ENCODE data around the gene PCNP. TPM values are rescaled to one million over a fixed set of nuclear protein-coding genes. Genes with fewer than 3 reads are reported as not detected.
A peak's percentile ranks its signal among the peaks of the same experiment; 100 is the strongest.

Gene PCNP
- total and polyA plus RNA-seq, 9 of the 15 experiments (the other 6 are each of a cell fraction or from before 2014, with no cell fraction given): 54.3 to 170 (median 150) TPM

DNA sequence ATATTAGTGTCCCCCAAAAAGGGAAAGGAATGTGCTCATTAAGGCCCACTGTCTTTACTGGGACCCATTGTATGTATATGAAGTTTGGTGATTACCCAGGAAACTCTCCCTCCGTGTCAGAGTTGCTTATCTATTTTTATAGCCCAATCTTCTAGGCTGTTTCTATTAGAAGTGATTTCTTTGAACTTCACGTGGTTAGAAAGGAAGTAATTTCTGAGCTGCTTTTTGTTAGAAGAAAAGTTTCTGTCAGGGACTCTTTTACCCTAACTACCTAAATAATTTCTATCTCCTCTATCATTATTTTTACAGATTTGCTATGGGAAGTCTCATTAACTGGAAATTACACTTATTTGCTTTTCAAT, 43.3 kb upstream of the PCNP start (continued):
- TF ChIP-seq, protein P1, sequence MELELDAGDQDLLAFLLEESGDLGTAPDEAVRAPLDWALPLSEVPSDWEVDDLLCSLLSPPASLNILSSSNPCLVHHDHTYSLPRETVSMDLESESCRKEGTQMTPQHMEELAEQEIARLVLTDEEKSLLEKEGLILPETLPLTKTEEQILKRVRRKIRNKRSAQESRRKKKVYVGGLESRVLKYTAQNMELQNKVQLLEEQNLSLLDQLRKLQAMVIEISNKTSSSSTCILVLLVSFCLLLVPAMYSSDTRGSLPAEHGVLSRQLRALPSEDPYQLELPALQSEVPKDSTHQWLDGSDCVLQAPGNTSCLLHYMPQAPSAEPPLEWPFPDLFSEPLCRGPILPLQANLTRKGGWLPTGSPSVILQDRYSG (tag; conservative IDR thresholded peaks at IDR 0.05; ENCODE audit: low read depth): no peak
- no peak for TF ChIP-seq SMARCB1 (IDR thresholded peaks at IDR 0.05; ENCODE audit: insufficient read length, low read depth)
- no peak for TF ChIP-seq KLF16 (IDR thresholded peaks at IDR 0.05)
- TF ChIP-seq U2AF2 (optimal IDR thresholded peaks at IDR 0.05; ENCODE audit: low read depth, low read length): no peak
- no peak for TF ChIP-seq ARNT (IDR thresholded peaks at IDR 0.05)
- no peak for TF ChIP-seq YBX1 (IDR thresholded peaks at IDR 0.05)
- no peak for TF ChIP-seq JUN (IDR thresholded peaks at IDR 0.05; ENCODE audit: borderline replicate concordance, low read depth, low read length)
- no peak for TF ChIP-seq JUN (CRISPR knock-in tag; IDR thresholded peaks at IDR 0.05; ENCODE audit: borderline replicate concordance)
- TF ChIP-seq, protein P2, sequence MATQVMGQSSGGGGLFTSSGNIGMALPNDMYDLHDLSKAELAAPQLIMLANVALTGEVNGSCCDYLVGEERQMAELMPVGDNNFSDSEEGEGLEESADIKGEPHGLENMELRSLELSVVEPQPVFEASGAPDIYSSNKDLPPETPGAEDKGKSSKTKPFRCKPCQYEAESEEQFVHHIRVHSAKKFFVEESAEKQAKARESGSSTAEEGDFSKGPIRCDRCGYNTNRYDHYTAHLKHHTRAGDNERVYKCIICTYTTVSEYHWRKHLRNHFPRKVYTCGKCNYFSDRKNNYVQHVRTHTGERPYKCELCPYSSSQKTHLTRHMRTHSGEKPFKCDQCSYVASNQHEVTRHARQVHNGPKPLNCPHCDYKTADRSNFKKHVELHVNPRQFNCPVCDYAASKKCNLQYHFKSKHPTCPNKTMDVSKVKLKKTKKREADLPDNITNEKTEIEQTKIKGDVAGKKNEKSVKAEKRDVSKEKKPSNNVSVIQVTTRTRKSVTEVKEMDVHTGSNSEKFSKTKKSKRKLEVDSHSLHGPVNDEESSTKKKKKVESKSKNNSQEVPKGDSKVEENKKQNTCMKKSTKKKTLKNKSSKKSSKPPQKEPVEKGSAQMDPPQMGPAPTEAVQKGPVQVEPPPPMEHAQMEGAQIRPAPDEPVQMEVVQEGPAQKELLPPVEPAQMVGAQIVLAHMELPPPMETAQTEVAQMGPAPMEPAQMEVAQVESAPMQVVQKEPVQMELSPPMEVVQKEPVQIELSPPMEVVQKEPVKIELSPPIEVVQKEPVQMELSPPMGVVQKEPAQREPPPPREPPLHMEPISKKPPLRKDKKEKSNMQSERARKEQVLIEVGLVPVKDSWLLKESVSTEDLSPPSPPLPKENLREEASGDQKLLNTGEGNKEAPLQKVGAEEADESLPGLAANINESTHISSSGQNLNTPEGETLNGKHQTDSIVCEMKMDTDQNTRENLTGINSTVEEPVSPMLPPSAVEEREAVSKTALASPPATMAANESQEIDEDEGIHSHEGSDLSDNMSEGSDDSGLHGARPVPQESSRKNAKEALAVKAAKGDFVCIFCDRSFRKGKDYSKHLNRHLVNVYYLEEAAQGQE (IDR thresholded peaks at IDR 0.05; ENCODE audit: borderline replicate concordance): no peak
- TF ChIP-seq, protein P2 (CRISPR knock-in tag; IDR thresholded peaks at IDR 0.05; ENCODE audit: low read depth): no peak
- TF ChIP-seq NFE2 (IDR thresholded peaks at IDR 0.05; ENCODE audit: low read depth): no peak
- TF ChIP-seq, protein P3, sequence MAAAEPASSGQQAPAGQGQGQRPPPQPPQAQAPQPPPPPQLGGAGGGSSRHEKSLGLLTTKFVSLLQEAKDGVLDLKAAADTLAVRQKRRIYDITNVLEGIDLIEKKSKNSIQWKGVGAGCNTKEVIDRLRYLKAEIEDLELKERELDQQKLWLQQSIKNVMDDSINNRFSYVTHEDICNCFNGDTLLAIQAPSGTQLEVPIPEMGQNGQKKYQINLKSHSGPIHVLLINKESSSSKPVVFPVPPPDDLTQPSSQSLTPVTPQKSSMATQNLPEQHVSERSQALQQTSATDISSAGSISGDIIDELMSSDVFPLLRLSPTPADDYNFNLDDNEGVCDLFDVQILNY (CRISPR knock-in tag; IDR thresholded peaks at IDR 0.05): no peak
- no peak for TF ChIP-seq CBX2 (IDR thresholded peaks at IDR 0.05; ENCODE audit: insufficient read depth, low read length, poor library complexity, severe bottlenecking)
- no peak for TF ChIP-seq ZNF764 (CRISPR knock-in tag; IDR thresholded peaks at IDR 0.05; ENCODE audit: low read depth)
- TF ChIP-seq ZNF274 (IDR thresholded peaks at IDR 0.05; ENCODE audit: borderline replicate concordance, low read depth, low read length): peak; percentile 12
- TF ChIP-seq ZBTB17 (CRISPR knock-in tag; IDR thresholded peaks at IDR 0.05): no peak
- no peak for TF ChIP-seq ZNF384 (IDR thresholded peaks at IDR 0.05; ENCODE audit: low read depth, low read length)
- TF ChIP-seq, protein P4, sequence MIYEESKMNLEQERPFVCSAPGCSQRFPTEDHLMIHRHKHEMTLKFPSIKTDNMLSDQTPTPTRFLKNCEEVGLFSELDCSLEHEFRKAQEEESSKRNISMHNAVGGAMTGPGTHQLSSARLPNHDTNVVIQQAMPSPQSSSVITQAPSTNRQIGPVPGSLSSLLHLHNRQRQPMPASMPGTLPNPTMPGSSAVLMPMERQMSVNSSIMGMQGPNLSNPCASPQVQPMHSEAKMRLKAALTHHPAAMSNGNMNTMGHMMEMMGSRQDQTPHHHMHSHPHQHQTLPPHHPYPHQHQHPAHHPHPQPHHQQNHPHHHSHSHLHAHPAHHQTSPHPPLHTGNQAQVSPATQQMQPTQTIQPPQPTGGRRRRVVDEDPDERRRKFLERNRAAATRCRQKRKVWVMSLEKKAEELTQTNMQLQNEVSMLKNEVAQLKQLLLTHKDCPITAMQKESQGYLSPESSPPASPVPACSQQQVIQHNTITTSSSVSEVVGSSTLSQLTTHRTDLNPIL (CRISPR knock-in tag; IDR thresholded peaks at IDR 0.05): no peak
- TF ChIP-seq HSF4 (CRISPR knock-in tag; IDR thresholded peaks at IDR 0.05; ENCODE audit: borderline replicate concordance): no peak
- no peak for TF ChIP-seq CHD2 (IDR thresholded peaks at IDR 0.05; ENCODE audit: low read depth, low read length)

Measured in K562 (cell line).